Astrocyte of the spinal cord (primary cell): ENCODE measurements around the gene PTPA.
A peak's percentile ranks its signal among the peaks of the same experiment; 100 is the strongest.

Experiments
- DNase-seq: peaks from one replicate; pipeline ENCODE4 v3.0.0; 2011; ENCODE audit warnings: low read depth, low spot score
- H3K4me3 ChIP-seq: 2 replicates; pipeline ENCODE4 v1.5.1; 2011; ENCODE audit warnings: low read depth, mild to moderate bottlenecking, low read length, moderate library complexity
- CTCF ChIP-seq: IDR thresholded peaks from 2 replicates; pipeline ENCODE4 v1.5.1; 2012; ENCODE audit warnings: low read depth, mild to moderate bottlenecking, low read length, inconsistent platforms
- in situ Hi-C: cut with HindIII; loops from 2 replicates; pipeline ENCODE4 v1.10.0; 2017; ENCODE audit warnings: low sequenced_read_pairs

Gene PTPA

GRCh38 chr9:129164246-129164930 is 53.2 kb downstream of the PTPA start:
- no peak for DNase-seq
- in situ Hi-C loops, result no loop called here
- TF ChIP-seq CTCF, result no peak
- no peak overlapping the region for H3K4me3 ChIP-seq

- TF ChIP-seq CTCF, result no peak
- in situ Hi-C loops, result no loop called here
- no peak overlapping the region for H3K4me3 ChIP-seq
- no peak for DNase-seq
Observed at GRCh38 chr9:129165198-129165597, 54.0 kb downstream of the PTPA start.

GRCh38 chr9:129166623-129167557 is 55.7 kb downstream of the PTPA start:
- H3K4me3 ChIP-seq, result no peak overlapping the region
- peak; percentile 76 for DNase-seq
- no peak for TF ChIP-seq CTCF
- in situ Hi-C loops, result no loop called here

GRCh38 chr9:129170229-129170628 is 59.0 kb downstream of the PTPA start:
- H3K4me3 ChIP-seq, result no peak overlapping the region
- in situ Hi-C loops, result no loop called here
- DNase-seq, result no peak
- TF ChIP-seq CTCF, result no peak

DNA sequence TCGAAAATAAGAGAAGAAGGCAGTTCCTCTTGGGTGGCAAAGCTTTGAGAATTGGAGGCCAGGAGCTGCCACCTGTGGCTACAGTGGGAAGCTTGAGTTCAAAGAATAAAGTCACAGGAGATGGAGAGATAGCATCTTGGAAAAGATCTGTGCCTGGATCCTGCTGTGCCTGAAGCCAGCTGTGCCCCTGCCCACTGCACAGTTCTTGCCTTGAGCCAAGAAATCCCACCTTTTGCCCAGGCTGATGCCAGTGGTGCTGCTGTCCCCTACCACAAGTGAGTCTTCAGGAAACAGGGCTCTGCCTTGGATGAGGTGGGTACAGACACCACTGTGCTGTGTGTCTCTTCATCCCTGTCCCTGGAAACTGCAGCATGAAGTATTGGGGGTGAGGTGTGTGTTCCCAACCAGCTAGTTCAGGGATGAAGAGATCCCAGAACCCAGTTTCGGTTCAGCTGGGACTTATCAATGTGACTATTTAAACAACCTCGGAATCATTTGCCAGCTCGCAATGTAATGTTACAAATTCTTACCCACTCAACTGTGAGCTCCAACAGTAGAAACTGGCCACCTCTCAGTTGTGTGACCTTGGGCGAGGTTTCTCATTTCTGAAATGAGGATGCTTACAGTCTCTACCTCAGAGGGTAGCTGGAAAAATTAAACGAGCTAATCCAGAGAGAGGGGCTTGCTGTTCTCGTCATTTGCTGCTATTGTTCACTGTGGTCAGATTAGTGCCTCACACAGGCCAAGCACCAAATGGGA is 61.0 kb downstream of the PTPA start:
- TF ChIP-seq CTCF, result no peak
- in situ Hi-C loops, result no loop called here
- DNase-seq, result no peak
- no peak overlapping the region for H3K4me3 ChIP-seq

DNA sequence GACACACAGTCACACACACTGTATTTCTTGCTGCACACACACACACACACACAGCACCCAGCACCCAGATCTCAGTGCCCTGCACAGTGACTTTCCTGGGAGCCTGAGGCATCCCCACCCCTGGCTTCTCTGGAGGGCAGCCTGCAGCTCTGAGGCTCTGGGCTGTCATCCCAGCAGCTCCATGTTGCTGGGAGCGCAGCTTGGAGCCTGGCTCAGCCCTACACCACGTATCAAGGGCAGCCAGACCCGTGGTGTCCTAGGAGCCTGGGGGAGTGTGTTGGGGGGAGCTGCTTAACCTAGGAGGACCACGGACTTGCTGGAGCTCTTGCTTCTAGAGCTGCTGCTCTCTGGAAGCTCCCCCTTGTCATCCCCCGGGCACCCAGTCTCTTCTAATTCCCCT is 61.6 kb downstream of the PTPA start:
- in situ Hi-C loops, result no loop called here
- no peak overlapping the region for H3K4me3 ChIP-seq
- peak; percentile 35 for DNase-seq
- no peak for TF ChIP-seq CTCF
